Sigmoid colon (tissue), 7 donors: ENCODE measurements around the gene PCGF2. TPM values are rescaled to one million over a fixed set of nuclear protein-coding genes. Genes with fewer than 3 reads are reported as not detected.

ENCODE experiments used
- DNase-seq: peaks from one replicate; pipeline ENCODE4 v3.0.0-alpha.2; 2019
- H3K27ac ChIP-seq, 4 donors: fragments of 200-600 bp; sonication (generic); one replicate each; pipeline ENCODE4 v1.5.1; 2016 to 2019; ENCODE audit warnings: mild to moderate bottlenecking in 1 of 4
- H3K27me3 ChIP-seq, 3 donors: fragments of 200-600 bp; sonication (generic); one replicate each; pipeline ENCODE4 v1.5.1; 2019; ENCODE audit warnings: mild to moderate bottlenecking in 1 of 3
- H3K36me3 ChIP-seq, 4 donors: fragments of 200-600 bp; sonication (generic); one replicate each; pipeline ENCODE4 v1.5.1; 2016 to 2019
- H3K4me1 ChIP-seq, 4 donors: fragments of 200-600 bp; sonication (generic); one replicate each; pipeline ENCODE4 v1.5.1; 2017 to 2019
- H3K4me3 ChIP-seq, 4 donors: fragments of 200-600 bp; sonication (generic); one replicate each; pipeline ENCODE4 v1.5.1; 2017 to 2019; ENCODE audit warnings: mild to moderate bottlenecking in 2 of 4, moderate library complexity in 1 of 4
- H3K9me3 ChIP-seq, 4 donors: fragments of 200-600 bp in 3 of 4; sonication (generic) in 3 of 4; one replicate each; pipeline versions ENCODE4 v1.5.1 to v1.6.1; 2013 to 2019
- CTCF ChIP-seq, 4 experiments: fragments of 450-650 bp in 3 of 4; fragments of 200-600 bp in 1 of 4; IDR thresholded peaks; one replicate each; pipeline ENCODE4 v1.5.1; 2016 to 2019; ENCODE audit warnings: antibody characterized with exemption in 4 of 4, mild to moderate bottlenecking in 3 of 4, moderate library complexity in 2 of 4
- EP300 ChIP-seq, 4 donors: sonication (generic); formaldehyde crosslinking; IDR thresholded peaks; one replicate each; pipeline ENCODE4 v1.6.1; 2017; ENCODE audit warnings: antibody characterized with exemption in 4 of 4
- POLR2A ChIP-seq, 2 donors: fragments of 450-650 bp; IDR thresholded peaks; one replicate each; pipeline ENCODE4 v1.6.1; 2016; ENCODE audit warnings: antibody characterized with exemption in 2 of 2, mild to moderate bottlenecking in 2 of 2, moderate library complexity in 2 of 2
- POLR2AphosphoS5 ChIP-seq, 4 donors: sonication (generic); formaldehyde crosslinking; IDR thresholded peaks; one replicate each; pipeline ENCODE4 v1.6.1; 2017; ENCODE audit warnings: antibody characterized with exemption in 4 of 4
- WGBS, 2 donors: extraction: QIAGEN DNeasy Blood & Tissue Kit; methylation state at CpG; one replicate each; pipeline ENCODE4 v1.1.7; 2013; 5-methylcytosine and 5-hydroxymethylcytosine counted together
- intact Hi-C: fragments of 100-400 bp; cut with DNase I; formaldehyde crosslinking; loops from one replicate; pipeline ENCODE4 v1.15.1; 2023
- polyA plus RNA-seq, 3 donors: library from polyadenylated mRNA; stranded (reverse); fragments of 200-250 nt; gene quantifications; one replicate each; pipeline ENCODE4 v1.2.3, GENCODE V29; 2013
- total RNA-seq, 4 donors: library from RNA; depleted of rRNA; stranded (reverse); fragments of >200 nt; gene quantifications; one replicate each; pipeline ENCODE4 v1.1.0, GENCODE V29; 2016
- donor health status: healthy with polysubstance abuse.
- donor health status: Bipolar disorder and iron deficiency.
- donor health status: healthy.

Gene PCGF2
- total and polyA plus RNA-seq, 7 donors = 4.3 to 32.6 (median 8.9) TPM

DNA sequence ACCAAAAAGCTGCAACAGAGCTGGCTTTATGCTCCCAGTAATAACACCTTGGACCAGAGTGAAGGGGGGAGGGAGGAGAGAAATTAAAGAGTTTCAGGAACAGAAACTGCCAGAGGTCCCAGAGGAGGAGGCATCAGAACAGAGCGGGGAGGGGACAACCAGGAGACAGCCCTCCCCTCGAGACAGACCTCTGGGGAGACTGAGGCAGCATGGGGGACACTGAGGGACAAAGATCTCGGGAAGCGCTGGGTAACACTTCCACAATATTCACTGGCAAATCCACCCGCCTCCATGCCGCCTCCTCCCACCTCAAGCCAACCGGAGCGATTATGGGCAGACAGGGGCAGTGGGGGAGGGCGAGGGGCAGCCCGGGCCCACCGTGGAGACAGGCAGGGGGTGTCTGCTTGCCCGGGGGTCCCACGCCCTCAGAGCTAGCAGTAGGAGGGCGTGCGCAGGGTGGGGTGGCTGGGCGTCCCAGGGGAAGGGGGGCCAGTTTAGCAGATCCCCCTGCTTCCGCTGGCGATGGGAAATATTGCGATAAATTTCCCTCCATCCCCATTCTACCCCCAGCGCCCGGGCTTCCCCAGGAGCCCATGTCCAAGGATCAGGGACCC lies 1.2 kb downstream of the PCGF2 start:
- intact Hi-C loops = no loop called here
- WGBS, 2 donors = 3 to 11% methylated on average over 21 of the region's 21 CpGs
- Histone ChIP-seq H3K9me3 (no peaks in the 10 kb centered on the region), H3K27me3 (peaks cover 0 to 26% (median 0%) of the 10 kb centered on the region in 3 donors), H3K4me1 (peaks cover 0 to 79% (median 66%) of the 10 kb centered on the region in 4 donors), H3K27ac (peak overlapping the region; percentile 86 to 94 (median 89)), H3K4me3 (peak overlapping the region; percentile 60 to 82 (median 74)), H3K36me3 (no peaks in the 10 kb centered on the region)
- no peak for DNase-seq
- TF ChIP-seq CTCF (IDR thresholded peaks at IDR 0.05) (no peak), POLR2AphosphoS5 (IDR thresholded peaks at IDR 0.05) (no peak), POLR2A (IDR thresholded peaks at IDR 0.05) (no peak), EP300 (IDR thresholded peaks at IDR 0.05) (no peak)

DNA sequence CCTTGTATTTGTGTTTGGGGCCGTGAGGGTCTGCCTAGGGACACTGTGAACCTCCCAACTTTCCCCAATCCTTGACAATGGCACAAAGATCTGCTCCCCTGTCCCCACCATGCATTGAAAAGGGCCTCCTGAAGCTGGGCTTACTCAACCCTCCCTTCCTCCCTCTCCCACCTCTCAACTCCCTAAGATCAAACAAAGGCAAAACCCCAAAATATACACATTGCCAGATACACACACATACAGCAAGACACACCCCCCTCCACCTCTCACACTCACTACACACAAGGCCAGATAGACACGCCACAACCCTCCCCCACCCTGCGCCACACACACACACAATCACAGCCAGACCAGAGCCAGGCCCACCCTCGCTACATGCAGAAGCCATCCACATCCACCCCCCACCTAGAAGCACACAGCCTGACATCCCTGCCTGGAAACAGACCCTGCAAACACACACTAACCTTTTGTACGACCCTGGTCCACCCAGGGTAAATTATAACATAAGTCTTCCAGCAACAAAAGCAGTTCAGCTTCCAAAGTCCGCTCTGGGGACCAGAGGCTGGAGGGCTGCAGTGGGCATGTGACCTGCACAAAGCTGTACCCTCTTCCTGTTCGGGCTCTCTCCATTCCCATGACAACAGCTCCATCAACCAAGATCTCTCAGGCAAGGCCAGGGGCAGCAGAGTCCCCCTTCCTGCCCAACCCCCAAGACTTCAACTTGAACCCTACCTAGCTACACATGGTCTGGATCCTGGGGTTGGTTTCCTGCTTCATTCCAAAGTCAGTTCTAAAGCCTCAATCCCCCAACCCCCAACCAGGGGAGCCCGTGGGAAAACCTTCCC lies 1.9 kb downstream of the PCGF2 start:
- intact Hi-C loops = no loop called here
- 48 to 58% methylated on average over 8 of the region's 8 CpGs for WGBS, 2 donors
- H3K27me3 ChIP-seq = peaks cover 0 to 26% (median 0%) of the 10 kb centered on the region in 3 donors
- peak overlapping the region; percentile 86 to 94 (median 89) for H3K27ac ChIP-seq
- peaks cover 0 to 79% (median 70%) of the 10 kb centered on the region in 4 donors for H3K4me1 ChIP-seq
- no peak for DNase-seq
- H3K9me3 ChIP-seq = no peaks in the 10 kb centered on the region
- peak overlapping the region in 3 of 4 donors; percentile 60 to 82 (median 82) for H3K4me3 ChIP-seq
- no peaks in the 10 kb centered on the region for H3K36me3 ChIP-seq
- TF ChIP-seq POLR2AphosphoS5 (IDR thresholded peaks at IDR 0.05) (no peak), CTCF (IDR thresholded peaks at IDR 0.05) (no peak), EP300 (IDR thresholded peaks at IDR 0.05) (no peak)

GRCh38 chr17:38745545-38745944 lies 2.6 kb downstream of the PCGF2 start:
- TF ChIP-seq CTCF (IDR thresholded peaks at IDR 0.05) (no peak), POLR2A (IDR thresholded peaks at IDR 0.05) (no peak), EP300 (IDR thresholded peaks at IDR 0.05) (no peak), POLR2AphosphoS5 (IDR thresholded peaks at IDR 0.05) (no peak)
- H3K27ac ChIP-seq = peak overlapping the region in 3 of 4 donors; percentile 86 to 94 (median 89)
- DNase-seq = no peak
- H3K9me3 ChIP-seq = no peaks in the 10 kb centered on the region
- peaks cover 0 to 26% (median 0%) of the 10 kb centered on the region in 3 donors for H3K27me3 ChIP-seq
- no peak overlapping the region for H3K4me3 ChIP-seq
- no peaks in the 10 kb centered on the region for H3K36me3 ChIP-seq
- intact Hi-C loops = no loop called here
- H3K4me1 ChIP-seq = peaks cover 0 to 81% (median 72%) of the 10 kb centered on the region in 4 donors
- WGBS, 2 donors = 48 to 61% methylated on average over 4 of the region's 4 CpGs

DNA sequence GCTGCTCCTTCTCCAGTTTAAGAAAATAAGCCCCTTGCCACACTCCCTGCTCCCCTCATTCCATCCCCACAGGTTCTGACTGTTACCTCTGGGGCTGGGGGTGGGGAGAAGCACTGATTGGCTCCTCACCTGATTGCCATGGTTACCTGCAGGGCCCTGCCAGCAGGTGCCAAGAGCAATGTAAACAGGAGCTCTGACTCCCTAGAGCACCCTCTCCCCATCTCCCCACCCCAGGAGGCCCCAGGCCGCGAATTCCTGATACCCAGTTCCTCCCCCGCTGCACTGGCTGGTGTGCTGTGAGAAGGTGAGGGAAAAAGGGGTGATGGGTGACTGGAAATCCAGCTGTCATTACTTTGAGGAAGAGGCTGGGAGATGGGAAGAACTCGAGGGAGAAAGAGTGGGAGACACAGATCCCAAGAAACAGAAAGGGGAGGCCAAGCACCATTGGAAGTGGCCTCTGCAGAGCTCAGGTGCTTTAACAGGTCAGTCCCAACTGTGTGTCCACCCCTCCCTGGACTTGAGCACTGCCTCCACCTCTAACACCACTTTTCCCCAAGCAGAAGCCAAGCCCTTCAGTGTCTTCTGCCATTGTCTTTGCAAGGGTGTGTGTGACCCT lies 4.5 kb downstream of the PCGF2 start:
- peaks cover 0 to 15% (median 0%) of the 10 kb centered on the region in 3 donors for H3K27me3 ChIP-seq
- peaks cover 0 to 64% (median 54%) of the 10 kb centered on the region in 4 donors for H3K4me1 ChIP-seq
- peaks cover 0 to 15% (median 6%) of the 10 kb centered on the region in 4 donors for H3K36me3 ChIP-seq
- intact Hi-C loops = no loop called here
- no peaks in the 10 kb centered on the region for H3K9me3 ChIP-seq
- DNase-seq = no peak
- WGBS, 2 donors = 35 to 70% methylated on average over 4 of the region's 4 CpGs
- TF ChIP-seq POLR2A (IDR thresholded peaks at IDR 0.05) = no peak
- TF ChIP-seq EP300 (IDR thresholded peaks at IDR 0.05) = no peak
- no peak for TF ChIP-seq CTCF (IDR thresholded peaks at IDR 0.05)
- TF ChIP-seq POLR2AphosphoS5 (IDR thresholded peaks at IDR 0.05) = no peak
- peak overlapping the region; percentile 80 to 88 (median 85) for H3K27ac ChIP-seq
- no peak overlapping the region for H3K4me3 ChIP-seq
